ENCODE measurements around the gene PGPEP1.
"Not testable (repeated sequence)": the region's sequence is repeated elsewhere in the genome, so short reads cannot be mapped to it uniquely, and the experiment has no call there.

PGPEP1 gene

DNA sequence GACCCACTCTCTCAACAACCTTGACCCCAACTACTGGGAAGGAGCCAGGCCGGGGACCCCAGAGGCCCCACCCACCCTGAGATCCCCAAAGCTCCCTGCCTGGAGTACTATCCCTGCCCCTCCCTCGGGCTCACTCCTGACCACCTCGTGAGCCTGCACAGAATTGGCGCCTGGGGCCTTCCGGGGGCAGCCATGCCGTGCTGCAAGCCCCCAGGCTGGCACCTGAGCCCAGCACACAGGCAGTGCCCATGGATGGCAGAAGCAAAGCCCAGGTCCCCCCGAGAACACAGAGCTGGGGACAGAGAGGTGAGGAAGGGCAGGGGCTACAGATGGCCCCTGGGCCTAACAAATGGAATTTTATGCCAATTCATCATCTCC is 31.5 kb upstream of the PGPEP1 start:
- FAIRE-seq, result no peak

DNA sequence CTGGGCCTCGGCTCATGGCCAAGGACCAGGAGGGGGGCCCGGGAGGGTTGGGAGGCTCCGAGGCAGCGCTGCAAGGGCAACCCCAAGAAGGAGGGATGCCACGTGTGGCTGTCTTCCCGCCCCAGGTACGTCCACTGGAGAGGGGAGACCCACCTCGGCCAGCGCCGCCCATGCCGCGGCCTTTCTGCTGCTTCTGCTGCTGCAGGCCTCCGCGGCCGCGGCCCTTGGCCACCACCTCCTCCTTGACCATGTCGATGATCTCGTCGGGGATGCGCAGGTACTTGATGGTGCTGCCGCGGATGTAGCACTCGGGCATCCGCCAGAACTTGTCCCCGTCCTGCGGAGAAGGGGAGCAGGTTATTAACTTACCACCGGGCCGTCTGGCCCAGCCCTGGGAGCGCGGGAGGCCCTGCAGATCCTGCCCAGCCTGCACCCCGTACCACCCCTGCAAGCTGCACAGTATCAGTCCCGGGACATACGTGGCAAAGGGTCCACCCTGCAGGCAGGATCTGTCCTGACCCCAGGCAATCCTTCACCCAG is 30.8 kb upstream of the PGPEP1 start:
- no peak for FAIRE-seq

GRCh38 chr19:18310118-18310909 is 30.1 kb upstream of the PGPEP1 start:
- no peak for FAIRE-seq

DNA sequence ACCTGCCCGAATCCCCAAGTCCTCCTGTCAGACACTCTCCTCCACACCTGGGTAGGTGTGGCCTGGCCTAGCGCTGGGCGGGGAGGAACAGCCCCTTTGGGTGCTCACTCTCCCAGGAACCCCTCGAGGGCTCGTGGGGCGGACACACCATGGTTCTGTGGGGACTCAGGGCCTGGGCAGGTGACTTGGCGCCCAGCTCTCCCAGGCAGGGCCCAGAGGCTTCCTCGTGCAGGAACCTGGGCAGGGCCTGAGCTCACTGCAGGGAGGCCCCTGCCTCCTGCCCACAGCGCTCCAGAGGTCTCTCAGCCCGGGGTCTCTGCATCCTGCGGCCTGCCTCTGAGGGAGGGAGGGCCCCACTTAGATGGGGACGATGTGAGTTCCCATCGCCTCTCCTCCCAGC is 29.4 kb upstream of the PGPEP1 start:
- FAIRE-seq, result no peak

DNA sequence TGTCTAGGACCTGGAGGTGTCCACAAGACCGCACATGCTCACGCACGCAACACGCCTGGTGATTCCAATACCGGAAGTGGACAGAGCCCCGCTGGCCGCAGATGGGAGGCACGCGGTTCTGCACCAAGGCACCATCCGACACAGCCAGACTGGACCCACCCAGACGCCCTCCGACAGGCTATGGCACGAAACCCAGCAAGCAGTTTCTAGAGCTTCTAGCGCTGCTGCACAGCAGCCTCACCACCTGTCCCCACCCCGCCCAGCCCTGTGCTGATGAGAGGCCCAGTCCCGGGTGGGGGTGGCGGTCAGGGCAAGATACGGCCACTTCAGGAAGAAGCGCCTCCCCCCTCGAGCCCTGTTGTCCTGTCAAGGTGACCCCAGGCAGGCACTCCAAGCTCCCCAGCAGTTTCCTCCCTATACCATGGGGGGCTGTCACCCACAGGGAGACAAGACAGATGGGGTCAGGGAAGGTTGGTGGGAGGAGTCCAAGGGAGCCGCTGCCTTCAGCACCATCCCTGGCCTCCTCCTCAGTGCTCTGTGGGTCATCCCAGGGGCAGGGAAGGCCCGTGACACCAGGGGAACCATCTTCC is 28.8 kb upstream of the PGPEP1 start:
- FAIRE-seq, result no peak

GRCh38 chr19:18312092-18312534 is 28.3 kb upstream of the PGPEP1 start:
- no peak for FAIRE-seq

DNA sequence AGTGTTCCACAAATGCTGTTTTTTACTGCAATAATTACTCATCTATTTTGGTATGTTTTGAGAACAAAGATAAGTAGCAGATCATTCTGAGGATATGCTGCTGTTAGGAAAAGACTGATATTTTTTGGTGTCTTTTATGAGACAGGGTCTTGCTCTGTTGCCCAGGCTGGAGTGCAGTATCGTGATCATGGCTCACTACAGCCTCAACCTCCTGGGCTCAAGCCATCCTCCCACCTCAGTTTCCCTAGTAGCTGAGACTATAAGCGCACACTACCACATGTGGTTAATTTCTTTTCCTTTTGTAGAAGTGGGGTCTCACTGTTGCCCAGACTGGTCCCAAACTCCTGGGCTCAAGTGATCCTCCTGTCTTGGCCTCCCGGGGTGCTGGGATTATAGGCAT is 27.0 kb upstream of the PGPEP1 start:
- FAIRE-seq, result no peak

DNA sequence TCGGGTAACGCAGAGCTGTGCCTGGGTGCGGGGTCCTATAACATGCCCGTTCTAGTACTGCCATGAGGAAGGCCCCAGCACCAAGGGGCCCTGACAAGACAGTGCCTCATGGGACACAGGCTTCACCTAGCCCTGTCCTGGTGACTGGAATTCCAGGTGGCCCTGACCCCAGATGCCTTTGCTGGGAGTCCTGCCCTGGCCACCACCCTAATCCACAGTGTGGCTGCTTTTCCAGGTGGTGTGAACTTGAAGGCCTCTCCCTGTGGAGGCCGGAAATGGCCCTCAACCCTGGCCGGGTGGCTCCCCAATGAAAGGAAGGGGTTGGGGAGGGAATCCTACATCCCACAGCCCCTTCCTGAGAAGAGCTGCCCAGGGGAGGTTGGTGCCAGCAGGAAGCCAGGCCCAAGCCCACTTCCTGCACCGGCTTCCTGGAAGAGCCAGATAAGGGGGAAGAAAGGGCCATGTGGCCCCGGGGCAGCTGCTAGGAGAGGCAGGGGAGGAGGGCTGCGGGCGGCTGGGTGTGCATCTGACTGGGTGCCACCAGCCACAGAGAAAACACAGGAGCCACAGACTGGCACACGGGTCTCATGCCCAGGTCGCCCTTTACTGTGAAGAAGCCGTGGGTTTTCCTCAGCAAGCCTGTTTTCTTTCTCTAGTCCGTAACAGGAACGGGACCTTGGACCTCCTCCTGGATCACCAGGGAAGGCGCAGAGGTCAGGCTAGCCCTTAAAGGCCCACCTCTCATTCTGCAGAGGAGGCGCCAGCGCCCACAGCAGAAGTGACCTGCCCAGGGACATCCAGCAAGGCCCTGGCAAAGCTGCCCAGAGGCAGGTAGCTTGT is 22.2 kb upstream of the PGPEP1 start:
- FAIRE-seq, result no peak

- FAIRE-seq, result no peak
Observed at GRCh38 chr19:18319591-18320135, 20.7 kb upstream of the PGPEP1 start.

DNA sequence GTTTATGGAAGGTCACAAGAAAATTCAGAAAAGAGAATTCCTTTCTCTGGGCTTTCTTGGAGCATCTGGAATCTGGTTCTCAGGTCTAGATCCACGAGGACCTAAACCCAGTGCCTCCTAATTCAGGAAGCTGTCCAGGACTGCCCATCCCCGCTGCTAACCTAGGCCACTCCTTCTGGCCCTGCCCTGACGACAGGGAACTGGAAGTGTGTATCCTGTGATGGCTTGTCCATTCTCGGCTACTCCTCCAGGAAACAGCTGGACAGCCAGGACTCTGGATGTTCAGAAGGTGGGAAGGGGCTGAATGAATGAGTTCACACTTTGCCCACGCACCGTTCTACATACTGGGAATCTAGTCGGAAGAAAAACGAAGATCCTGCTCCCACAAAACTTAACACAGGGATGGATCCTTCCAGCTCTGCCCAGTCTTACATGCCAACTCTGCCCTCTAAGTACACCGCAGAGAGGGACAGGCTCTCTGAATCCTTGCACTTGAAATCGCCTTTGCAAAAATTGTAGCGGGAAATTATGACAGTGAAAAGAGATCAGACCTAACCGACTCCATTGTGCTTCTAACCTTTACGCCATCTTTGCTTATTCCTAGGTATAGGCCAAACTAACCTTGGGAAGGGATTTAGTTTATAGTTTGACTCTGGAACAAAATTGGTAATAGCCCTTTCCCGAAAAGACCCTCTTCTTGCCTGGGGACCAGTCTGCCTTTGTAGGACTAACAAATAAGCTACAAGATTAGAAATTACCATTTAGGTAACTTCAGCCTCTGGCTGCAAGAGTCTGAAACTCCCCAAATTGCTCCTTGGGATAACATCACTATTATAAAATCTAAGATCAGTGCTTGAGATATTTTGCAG is 19.3 kb upstream of the PGPEP1 start:
- no peak for FAIRE-seq

- FAIRE-seq, result no peak
Observed at GRCh38 chr19:18321734-18322102, 18.7 kb upstream of the PGPEP1 start.

- FAIRE-seq, result no peak
Observed at GRCh38 chr19:18322318-18322758, 18.1 kb upstream of the PGPEP1 start.

DNA sequence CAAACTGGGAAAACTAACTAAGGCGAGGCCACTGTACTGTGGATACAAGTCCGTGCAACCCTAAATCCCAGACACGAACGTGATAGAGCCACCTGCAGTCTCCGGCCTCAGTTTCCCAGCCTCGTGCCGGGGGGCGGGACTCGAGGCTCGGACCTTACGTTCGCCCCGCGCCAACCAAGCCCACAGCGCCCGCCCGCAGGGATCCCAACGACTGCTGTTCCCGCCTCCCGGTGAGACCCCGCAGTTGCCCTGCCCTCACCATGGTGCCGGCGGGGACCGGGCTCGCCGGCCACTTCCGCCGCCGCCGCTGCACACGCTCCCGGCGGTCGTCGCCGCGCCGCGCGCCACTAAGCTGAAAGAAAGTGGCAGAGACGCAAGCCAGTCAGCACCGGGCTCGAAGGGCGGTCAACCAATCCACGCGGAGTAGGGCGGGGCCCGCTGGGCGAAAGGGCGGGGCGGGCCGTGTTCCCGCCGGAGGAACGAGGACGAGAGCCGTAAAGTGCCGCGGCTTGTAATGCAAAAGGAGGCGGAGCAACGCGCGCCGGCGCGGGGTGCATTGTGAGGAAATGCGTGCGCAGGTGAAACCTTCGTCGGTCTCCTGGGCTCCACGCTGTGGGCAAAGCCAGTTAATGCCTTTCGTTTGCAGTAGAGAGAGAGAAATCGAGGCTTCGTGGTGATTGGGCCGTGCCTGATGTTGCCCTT is 17.5 kb upstream of the PGPEP1 start, which contains the start of gene LSM4:
TSS of gene LSM4 (minus strand) at position 318 of the 702 bp plus-strand sequence. CDS start at position 262, 56 bp downstream.
- peak; percentile 59 for FAIRE-seq

DNA sequence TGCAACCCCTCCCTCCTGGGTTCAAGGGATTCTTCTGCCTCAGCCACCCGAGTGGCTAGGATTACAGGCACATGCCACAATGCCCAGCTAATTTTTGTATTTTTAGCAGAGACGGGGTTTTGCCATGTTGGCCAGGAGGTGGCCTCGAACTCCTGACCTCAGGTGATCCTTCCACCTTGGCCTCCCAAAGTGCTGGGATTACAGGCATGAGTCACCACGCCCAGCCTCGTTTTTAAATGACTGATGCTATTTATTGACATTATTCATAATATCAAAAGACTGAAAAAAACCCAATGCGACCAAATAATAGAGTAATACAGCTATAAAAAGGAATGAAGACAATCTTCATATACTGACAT is 16.0 kb upstream of the PGPEP1 start:
- FAIRE-seq, result not testable (repeated sequence)

GRCh38 chr19:18326772-18327171 is 13.6 kb upstream of the PGPEP1 start:
- FAIRE-seq, result no peak

- peak; percentile 98 for FAIRE-seq
Observed at GRCh38 chr19:18328340-18329034, 11.9 kb upstream of the PGPEP1 start.

DNA sequence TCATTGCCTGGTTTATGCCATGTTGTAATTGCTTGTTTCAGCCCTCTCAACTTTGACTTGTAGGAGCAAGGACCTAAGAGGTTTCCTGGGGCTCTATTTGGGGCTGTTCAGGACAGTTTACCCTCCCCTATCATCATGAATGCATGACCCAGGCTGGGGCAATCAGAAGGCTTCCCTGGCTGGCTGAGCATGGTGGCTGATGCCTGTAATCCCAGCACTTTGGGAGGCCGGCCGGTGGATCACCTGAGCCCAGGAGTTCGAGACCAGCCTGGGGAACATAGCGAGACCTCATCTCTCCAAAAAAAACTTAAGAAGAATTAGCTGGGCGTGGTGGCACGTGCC is 11.4 kb upstream of the PGPEP1 start:
- no peak for FAIRE-seq

- FAIRE-seq, result no peak
Observed at GRCh38 chr19:18330868-18331267, 9.5 kb upstream of the PGPEP1 start.

DNA sequence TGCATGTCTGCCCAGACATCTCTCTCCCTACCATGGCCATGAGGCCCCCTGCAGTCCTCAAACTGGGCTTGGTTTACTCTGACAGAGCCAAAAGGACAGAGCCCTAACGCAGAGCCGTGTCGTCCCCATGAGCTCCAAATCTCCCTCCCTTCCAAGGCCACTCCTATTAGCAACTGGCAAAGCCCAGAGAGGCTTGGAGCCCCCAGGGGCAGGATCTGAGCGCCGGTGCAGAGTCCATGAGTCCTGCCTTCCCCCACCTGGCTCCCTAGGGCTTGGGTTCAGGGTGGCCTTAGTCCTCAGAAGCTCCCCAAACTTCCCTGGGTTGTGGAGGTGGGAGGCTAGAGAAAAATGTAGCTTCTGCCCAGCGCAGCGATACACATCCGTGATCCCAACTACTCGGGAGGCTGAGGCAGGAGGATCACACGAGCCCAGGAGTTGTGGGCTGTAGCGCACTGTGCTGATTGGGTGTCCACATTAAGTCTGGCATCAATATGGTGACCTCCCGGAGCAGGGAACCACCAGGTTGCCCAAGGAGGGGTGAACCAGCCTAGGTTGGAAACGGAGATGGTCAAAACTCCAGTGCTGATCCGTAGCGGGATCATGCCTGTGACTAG is 7.4 kb upstream of the PGPEP1 start:
- FAIRE-seq, result no peak

DNA sequence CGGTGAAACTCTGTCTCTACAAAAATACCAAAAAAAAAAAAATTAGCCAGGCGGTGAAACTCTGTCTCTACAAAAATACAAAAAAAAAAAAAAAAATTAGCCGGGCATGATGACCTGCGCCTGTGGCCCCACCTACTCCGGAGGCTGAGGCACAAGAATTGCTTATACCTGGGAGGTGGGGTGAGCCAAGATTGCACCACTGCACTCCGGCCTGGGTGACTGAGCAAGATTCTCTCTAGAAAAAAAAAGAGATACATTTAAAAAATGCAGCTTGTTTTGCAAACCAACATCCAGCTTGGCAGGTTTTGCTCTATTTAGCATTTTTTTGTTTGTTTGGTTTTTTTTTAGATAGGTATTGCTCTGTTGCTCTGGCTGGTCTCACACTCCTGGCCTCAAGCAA is 6.7 kb upstream of the PGPEP1 start:
- FAIRE-seq, result no peak

All from TTC549 (cell line).